Hippocampal formation (tissue), 2 donors: Measurements from ENCODE around the gene SYMPK.
"Not testable (repeated sequence)": the region's sequence is repeated elsewhere in the genome, so short reads cannot be mapped to it uniquely, and the experiment has no call there.

Experiments used
- DNase-seq, 2 donors: peaks; one replicate each; lab custom pipeline; 2025; lab: John Stamatoyannopoulos, UW

The SYMPK gene

DNA sequence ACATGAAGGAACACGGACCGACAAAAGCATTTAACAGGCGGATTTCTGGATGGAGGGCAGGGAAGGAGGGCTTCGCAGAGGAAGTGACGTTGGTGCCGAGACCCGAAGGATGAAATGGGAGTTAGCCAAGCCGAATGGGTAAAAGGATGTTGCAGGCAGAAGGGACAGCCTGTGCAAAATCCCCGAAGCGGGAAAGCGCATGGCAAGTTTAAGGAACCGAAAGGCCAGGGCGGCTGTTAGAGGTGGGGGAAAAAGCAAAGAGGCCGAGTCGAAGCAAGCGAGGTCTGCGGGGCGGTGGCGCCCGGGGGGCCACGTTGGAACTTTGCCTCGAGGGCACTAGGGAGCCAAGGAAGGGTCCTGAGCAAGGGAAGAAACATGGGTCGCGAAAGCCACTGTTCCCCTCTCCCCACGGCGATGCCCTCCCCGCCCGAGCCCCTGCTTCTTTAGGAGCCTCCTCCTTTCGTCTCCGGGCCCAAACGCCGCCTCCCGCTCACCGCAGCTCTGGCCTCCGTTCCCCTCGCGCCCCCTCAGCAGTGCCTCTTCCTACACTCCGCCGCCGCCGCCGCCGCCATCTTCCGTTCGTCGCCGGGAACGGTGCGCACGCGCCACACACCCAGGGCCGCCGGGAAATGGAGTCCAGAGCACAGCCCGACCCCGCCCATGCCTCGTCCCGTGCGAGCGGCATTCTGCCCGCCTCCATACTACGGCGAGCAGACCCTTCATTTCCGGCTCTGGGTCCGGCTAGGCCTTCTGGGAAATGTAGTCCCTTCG is at the start of gene SYMPK:
SYMPK (minus strand) TSS at position 584 of the 771 bp plus-strand sequence. CDS start 8,652 bp downstream, outside the sequence.
- DNase-seq: peak; percentile 98

DNA sequence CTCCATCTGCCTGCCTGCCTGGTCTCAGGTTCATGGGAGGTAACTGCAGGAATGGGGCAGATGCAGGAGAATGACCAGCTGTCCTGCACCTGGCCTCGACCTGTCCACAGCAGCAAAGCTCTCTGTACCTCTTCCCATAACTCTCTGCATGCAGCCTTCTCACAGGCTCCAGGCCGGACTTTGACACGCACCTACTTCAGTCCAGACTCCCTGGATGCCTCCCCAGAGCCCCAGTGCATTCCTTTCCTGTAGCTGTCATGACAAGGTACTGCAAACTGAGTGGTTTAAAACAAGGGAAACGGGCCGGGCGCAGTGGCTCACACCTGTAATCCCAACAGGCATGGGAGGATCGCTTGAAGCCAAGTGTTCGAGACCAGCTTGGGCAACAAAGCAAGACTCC is 48.3 kb upstream of the SYMPK start:
- no peak for DNase-seq

DNA sequence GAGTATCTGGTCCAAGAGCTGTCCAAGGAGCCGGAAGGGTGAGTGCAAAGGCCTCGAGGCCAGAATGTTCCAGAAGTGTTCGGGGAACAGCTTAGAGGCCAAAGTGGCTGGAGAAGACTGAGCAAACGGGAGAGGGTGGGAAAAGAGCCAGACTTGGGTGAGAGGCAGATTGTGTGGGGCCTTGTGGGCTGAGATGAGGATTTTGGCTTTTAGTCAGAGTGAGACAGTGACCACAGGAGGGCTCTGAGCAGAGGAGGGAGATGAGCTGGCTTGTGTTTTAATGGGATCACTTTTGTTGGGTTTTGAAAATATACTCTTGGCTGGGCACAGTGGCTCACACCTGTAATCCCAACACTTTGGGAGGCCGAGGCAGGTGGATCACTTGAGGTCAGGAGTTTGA is 46.0 kb upstream of the SYMPK start:
- no peak for DNase-seq

DNA sequence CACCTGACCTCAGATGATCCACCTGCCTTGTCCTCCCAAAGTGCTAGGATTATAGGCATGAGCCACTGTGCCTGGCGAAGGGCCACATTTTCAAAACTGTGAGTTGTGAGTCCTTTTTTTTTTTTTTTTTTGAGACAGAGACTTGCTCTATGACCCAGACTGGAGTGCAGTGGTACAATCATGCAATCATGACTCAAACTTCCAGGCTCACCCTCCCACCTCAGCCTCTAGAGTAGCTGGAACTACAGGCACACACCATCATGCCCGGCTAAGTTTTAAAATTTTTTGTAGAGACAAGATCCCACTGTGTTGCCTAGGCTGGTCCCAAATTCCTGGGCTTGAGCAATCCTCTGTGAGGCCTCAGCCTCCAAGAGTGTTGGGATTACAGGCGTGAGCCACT is 43.3 kb upstream of the SYMPK start:
- no peak for DNase-seq

DNA sequence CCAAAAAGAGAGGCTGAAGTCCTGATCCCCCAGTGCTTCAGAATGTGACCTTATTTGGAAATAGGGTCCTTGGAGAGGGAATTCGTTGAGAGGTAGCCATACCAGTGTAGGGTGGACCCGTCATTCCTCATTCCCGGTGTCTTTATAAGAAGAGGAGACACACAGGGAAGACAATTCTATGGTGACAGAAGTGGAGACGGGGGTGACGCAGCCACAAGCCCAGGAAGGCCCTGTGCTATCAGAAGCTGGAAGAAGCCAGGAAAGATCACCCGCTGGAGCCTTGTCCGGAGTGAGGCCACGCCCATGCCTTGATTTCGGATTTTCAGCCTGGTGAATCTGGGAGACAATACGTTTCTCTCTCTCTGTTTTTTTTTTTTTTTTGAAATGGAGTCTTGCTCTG is 42.1 kb upstream of the SYMPK start:
- DNase-seq: no peak

DNA sequence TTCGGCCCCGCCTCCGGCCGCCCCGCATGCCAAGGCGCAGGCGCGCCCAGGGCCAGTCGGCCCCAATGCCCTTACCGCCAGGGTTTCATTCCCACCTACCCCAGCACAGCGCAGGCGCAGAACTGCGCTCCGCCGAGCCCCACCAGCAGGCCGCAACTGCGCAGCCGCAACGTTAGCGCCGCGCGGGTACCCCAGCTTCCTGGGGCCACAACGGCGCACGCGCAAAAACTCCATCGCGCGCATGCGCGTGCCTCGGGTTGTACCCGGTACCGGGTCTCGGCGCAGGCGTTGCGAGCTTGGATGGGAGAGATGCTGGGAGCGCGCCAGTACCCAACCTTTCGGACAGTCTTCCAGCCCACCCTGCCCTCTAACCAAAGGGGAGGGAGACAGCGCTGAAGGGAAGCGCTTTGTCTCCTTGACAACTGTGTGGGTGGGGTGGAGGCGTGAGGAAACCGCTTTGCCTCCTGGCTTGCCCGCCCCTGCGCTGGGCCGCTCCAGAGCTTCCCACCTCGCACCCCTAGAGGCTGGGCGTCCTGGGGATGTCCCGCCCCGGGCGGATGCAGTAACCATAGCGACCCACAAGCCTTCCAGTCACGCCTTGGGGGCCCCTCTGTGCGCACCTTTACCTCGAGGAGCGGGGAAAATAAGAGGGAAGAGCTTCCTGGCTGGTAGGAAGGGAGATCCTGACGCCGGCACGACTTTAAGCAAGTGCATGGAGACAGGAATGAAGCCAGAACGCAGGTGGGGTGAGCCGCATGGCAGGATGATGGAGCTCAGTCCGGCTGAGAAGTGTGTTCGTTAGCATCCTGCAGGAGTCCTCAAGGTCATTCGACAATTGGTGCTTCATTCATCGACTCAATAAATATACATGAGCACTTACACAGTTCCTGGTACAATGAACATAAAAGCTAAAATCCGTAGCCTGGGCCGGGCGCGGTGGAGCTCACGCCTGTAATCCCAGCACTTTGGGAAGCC is 40.0 kb upstream of the SYMPK start:
- DNase-seq: peak; percentile 94 to 97

DNA sequence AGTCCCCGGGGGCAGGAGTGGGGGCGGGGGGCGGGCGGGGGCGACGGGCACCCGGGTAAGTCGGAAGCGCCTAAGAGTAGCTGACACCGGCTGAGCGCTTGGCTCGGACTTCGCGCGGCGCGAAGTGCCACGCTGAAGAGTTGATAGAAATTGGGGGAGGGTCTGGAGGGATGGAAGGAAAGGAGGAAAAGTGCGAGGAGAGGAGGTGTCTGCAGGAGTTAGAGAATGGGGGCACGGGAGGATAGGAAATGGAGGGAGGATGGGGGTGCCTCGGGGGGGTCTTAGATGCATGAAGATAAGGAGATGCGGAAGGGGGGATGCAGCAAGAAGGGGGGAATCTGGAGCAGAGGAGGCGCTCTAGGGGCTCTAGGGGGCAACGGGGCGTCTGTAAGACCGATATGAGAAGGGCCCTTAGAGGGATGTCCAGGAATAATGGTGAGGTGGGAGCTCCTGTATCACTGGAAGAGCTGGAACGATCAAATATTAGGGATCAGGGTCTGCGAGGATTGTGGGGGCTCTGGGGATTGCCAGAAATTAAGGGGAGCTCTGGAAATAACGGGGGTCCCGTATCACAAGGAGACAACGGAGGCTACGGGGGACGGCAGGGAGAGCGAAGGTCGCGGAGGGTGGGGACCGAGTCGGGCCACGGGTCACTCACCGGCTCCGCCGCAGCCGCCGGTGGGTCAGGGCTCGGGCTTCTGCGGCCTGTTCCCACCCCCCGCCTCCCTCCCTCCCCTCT is 39.1 kb upstream of the SYMPK start, which contains the start of gene MYPOP:
MYPOP (minus strand) TSS at position 702 of the 739 bp plus-strand sequence. CDS start 840 bp downstream, outside the sequence.
- no peak for DNase-seq

DNA sequence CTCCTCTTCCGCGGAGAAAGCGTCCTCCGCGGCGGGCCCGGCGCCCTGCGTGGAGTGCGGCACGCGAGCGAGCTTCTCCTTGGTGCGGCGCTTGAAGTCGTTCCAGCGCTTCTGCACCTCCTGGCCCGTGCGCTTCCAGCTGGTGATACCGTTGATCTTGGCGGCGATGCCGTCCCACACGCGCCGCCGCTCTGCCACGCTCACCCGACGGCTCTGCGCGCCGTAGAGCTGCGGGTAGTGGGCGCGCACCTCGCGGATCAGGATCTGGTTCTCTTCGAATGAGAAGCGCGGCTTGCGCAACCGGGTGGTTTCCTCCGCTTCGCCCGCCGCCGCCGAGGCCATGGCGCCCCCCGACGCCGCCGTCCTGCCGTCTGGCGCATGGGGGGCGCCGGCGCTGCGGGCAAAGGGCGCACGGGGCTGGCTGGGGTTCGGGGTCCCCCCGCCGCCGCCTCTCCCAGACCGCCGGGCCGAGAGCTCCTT is 38.5 kb upstream of the SYMPK start:
- DNase-seq: no peak

DNA sequence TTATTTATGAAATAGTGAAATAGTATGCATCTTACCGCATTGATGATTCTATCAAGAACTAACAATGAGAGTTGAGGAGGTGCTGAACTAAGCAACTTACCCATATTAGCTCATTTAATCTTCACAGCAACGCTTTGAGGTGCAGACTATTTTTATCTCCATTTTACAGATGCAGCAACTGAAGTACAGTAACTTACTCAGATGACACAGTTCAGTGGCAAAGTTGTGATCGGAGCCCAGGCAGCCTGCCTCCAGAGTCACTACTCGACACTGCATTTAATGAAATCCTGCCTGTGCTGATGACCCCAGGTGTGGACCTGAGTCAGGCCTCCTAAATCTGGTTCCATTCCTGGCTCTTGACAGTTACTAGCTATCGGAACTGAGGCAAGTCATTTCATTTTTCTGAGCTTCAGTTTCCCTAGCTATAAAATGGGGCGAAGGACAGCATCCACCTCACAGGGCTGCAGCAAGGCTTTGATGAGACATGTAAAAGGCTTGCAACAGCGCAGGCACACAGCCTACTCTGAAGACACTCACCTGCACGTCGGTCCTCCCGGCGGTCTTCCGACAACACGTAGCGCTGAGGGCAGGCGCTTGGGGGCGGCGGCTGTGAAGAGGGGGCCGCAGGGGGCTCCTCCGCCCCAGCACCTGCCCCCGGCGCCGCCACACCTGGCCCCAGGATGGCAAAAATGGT is 37.9 kb upstream of the SYMPK start:
- DNase-seq: no peak

DNA sequence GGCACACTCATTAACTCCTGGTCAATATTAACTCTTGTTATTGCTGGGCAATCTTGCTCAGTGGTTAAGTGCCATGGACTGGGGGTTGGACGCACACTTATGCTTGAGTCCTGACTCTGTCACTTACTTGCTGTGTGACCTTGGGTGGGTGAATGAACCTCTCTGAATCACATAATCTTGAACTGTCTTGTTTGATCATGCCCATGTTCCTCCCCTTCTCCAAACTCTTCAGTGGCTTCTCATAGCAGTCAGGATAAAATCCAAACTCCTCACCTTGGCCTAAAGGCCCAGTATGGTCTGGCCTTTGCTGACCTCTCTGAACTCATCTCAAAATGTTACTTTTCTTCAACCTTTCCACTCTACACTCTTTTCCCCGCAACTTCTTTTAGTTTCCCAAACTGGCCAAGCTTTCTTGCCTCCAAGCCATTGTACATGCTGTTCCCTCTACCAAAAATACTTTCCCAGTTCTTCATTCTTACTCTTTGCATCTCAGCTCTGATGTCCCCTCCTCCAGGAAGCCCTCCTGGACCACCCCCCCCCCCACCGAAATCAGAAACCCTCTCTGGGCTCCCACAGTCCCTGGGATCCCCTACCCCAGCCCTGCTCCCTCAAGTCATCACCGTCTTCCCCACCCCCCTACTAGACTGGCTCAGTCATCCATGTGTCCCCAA is 37.1 kb upstream of the SYMPK start:
- no peak for DNase-seq

DNA sequence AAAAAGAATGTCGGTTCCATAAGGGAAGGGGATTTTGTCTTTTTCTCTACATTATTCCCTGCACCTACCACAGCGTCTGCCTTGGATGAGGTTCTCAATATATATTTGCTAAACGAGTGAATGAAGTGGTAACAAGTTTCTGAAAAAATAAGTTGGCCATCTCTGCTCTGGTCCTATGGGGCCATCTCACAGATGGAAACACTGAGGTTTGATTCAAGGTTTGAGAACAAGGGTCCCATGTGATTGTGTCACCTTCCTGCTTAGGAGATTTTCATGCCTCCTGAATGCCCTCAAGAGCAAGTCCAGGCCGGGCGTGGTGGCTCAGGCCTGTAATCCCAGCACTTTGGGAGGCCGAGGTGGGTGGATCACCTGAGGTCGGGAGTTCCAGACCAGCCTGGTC is 36.3 kb upstream of the SYMPK start:
- DNase-seq: no peak

DNA sequence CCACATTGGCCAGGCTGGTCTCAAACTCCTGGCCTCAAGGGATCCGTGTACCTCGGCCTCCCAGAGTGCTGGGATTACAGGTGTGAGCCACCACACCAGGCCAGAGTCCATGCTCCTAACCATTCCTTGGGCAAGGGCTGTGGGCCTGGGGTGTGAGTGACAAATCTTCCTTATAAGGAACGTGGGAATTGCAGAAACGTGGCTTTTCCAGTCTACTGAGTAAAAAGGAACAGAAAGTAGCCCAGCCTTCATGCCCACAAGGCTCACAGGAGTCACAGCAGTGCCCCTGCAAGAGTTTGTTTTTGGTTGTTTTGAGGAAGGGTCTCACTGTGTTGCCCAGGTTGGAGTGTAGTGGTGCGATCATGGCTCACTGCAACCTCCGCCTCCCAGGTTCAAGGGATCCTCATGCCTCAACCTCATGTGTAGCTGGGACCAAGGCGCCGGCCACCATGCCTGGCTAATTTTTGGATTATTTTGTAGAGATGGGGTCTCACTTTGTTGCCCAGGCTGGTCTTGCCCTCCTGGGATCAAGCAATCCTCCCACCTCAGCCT is 34.4 kb upstream of the SYMPK start:
- no peak for DNase-seq

DNA sequence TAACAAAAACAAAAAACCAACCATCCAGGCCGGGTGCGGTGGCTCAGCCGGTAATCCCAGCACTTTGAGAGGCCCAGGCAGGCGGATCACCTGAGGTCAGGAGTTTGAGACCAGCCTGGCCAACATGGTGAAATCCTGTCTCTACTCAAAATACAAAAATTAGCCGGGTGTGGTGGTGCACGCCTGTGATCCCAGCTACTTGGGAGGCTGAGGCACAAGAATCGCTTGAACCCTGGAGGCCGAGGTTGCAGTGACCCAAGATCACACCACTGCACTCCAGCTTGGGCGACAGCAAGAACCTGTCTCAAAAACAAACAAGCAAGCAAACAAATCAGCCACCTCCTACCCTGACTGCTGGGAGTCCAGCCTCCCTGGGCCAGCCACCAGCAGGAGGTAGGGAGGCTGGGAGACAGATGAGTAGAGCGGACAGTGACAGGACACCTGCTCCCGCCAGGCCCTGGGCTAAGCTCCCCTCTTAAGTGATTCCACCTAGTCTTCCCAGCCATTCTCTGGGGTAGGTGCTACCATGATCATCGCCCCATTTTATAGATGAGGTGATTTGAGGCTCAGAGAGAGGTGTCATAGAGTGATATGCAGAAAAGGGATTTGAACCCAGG is 33.1 kb upstream of the SYMPK start:
- DNase-seq: not testable (repeated sequence)

DNA sequence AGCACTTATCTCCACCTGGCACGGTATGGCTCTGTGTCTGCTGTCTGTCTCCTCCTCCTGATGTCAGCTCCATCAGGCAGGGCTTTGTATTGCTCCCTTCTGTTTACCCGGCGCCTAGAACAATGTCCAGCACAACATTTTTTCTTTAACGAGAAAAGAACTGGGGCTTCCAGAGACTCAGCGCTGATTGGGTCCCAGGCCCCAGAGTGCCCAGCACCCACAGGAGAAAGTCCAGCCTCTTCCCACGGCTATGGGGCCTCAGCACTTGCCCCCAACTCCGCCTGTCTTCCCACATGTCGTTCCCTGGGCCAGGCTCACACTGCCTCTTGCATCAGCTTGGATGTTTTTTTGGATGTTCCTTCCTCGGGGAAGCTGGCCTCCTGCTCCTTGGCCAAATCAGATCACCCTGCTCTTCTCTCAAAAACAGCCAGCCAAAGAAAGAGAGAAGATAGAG is 32.6 kb upstream of the SYMPK start:
- no peak for DNase-seq

DNA sequence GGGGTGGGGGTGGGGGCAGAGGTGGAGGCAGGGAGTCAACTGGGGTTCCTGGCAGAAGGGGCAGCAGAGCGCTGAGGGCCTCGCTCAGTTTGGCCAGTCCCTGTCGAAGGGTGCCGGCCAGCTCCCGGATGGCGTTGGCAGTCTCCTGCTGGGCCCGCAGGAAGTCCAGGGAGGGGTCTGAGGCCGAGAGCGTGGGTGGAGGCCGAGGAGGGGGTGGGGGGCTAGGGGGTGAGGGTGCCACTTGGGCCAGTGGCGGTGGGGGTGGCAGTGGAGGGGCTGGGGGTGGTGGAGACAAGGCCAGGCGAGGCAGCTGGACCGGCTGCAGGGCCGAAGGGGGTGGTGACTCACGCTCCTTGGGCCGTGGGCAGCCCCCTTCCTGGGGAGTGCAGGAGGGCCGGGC is 27.9 kb upstream of the SYMPK start:
- DNase-seq: no peak

DNA sequence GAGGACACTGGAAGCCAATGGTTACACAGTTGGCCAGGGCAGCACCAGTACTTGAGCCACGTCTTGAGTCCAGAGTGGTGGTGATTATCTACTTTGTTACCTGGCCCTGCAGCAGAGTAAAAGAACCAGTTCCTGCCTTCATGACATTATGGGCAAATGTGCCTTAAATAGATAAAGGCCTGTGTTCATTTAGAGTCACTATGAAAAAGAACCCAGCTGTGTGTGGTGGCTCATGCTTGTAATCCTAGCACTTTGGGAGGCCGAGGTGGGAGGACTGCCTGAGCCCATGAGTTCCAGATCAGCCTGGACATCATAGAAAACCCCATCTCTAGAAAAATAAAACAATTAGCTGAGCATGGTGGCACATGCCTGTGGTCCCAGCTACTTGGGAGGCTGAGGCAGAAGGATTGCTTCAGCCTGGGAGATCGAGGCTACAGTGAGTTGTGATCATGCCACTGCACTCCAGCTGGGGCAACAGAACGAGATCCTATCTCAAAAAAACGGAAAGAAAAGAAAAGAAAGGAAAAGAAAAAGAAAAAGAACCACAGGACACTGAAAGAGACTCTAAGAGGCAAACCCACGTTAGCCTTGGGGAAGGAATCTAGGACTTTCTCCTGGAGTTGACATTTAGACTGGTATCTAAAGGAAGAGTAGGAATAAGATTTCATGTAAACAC is 26.4 kb upstream of the SYMPK start:
- DNase-seq: no peak

DNA sequence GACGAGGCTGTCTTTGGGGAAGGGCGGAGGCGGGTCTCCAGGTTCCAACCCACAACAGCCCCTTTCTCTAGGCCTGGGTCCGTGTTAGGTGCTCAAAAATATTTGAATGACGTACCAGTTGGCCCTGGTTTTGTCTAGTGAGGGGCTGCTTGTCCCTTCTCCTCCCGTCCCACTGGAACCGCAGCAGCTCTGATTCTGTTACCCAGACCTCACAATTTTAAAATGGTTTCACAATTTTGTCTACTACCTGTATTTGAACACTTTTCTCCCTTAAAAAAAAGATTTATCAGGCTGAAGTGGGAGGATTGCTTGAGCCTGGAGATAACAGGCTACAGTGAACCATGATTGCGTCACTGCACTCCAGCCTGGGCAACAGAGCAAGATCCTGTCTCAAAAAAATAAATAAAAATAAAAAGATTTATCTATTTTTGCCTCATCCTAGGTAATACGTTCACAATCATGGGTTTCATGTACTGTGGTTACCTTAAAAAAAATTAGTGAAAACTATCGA is 24.3 kb upstream of the SYMPK start:
- no peak for DNase-seq

DNA sequence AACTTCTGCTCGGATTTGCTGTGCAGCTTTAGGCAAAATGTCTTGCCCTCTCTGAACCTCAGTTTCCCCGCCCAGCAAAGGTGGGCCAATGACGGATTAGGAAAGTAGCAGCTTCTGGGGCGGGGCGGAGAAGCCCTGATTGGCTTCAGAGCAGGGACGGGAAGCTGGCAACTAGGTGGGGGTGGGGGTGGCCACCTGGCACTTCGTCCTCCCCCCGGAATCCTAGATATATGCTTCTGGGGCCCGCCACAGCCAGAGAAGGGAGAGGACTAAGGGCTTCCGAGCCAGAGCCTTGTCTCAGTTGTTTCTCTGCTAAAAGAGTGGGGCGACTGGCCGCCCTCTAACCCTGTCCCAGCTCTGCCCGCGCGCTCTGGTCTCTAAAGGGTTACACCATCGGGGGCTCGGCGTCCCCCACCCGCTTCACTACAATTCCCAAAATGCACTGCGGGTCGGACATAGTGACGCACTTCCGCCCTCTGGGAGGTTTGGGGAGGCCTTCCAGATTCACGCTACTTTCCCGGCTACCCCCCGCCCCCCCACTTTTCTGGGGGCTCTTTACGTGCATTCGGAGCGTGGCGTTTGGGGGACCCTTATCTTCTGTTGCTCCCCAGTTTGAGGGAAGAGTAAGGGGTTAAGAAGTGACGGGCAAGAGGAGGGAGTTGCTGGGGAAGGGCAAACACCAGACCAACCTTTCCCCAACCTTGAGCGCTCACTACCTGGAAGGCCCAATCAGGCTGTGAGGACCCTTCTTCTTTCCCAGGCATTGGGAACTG is 23.7 kb upstream of the SYMPK start:
- peak; percentile 85 to 89 for DNase-seq
